ENCODE measurements around the gene RIMBP2.
"Not testable (repeated sequence)": the region's sequence is repeated elsewhere in the genome, so short reads cannot be mapped to it uniquely, and the experiment has no call there.

Gene RIMBP2

GRCh38 chr12:130656411-130656810 is 59.7 kb downstream of the RIMBP2 start:
- DNase-seq (ENCODE audit: low read depth), result no peak

GRCh38 chr12:130655881-130656280 is 60.2 kb downstream of the RIMBP2 start:
- no peak for DNase-seq (ENCODE audit: low read depth)

GRCh38 chr12:130655010-130655409 is 61.1 kb downstream of the RIMBP2 start:
- DNase-seq (ENCODE audit: low read depth), result no peak

GRCh38 chr12:130651188-130651959 is 64.7 kb downstream of the RIMBP2 start:
- DNase-seq (ENCODE audit: low read depth), result no peak

GRCh38 chr12:130650131-130650530 is 66.0 kb downstream of the RIMBP2 start:
- DNase-seq (ENCODE audit: low read depth), result no peak

DNA sequence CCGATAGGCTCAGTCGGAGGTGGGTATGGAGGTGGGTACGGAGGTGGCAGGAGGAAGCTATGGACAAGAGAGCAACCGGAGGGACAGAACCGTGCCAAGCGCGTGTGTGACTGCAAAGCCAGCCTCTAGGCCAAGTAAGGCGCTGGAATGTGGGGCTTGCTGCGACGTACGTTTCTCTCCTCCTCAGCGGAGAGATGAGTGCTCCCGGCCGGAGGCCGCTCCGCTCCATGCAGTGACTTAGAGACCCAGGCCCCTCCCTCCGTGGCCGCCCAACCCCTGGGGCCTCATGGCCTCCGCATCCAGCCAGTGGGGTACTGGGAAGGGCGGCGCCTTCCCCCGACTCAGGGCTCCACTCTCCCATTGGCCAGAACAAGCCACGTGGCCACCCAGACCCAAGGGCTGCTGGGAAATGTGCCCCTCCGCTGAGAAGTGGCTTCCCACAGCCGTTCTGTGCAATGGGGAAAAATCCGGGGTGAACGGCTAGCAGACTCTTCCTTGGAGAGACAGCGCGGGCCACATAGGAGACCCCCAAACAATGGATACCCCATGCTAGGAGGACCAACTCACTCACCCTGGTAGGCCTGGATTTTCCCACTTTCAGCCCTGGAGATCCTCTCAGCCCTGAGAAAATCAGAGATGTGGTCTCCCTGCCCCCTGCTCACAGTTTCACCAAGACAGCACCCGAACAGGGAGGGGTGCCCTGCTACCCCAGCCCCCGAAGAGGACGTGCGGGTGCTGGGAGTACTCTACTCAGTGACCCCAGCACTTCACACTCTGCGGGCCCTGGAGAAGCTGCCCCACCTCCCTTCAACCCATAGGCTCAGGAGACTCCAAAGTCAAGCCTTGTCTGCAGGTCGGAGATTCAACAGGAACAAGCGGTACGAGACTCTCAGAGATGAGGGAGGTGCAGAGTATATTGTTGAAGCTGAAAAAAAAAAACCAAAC is 66.7 kb downstream of the RIMBP2 start:
- no peak for DNase-seq (ENCODE audit: low read depth)

GRCh38 chr12:130647814-130648213 is 68.3 kb downstream of the RIMBP2 start:
- no peak for DNase-seq (ENCODE audit: low read depth)

GRCh38 chr12:130646716-130647370 is 69.3 kb downstream of the RIMBP2 start:
- DNase-seq (ENCODE audit: low read depth), result no peak

DNA sequence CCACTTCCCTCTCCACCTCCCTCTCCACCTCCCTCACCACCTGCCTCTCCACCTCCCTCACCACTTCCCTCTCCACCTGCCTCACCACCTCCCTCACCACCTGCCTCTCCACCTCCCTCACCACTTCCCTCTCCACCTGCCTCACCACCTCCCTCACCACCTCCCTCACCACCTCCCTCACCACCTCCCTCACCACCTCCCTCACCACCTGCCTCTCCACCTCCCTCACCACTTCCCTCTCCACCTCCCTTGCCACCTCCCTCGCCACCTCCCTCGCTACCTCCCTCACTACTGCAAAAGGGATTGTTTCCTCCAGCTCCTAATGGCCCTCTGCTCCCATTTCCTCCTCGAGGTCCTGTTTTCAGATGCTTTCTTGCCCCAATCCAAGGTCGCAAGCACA is 69.9 kb downstream of the RIMBP2 start:
- not testable (repeated sequence) for DNase-seq (ENCODE audit: low read depth)

GRCh38 chr12:130645751-130646150 is 70.3 kb downstream of the RIMBP2 start:
- DNase-seq (ENCODE audit: low read depth), result no peak

DNA sequence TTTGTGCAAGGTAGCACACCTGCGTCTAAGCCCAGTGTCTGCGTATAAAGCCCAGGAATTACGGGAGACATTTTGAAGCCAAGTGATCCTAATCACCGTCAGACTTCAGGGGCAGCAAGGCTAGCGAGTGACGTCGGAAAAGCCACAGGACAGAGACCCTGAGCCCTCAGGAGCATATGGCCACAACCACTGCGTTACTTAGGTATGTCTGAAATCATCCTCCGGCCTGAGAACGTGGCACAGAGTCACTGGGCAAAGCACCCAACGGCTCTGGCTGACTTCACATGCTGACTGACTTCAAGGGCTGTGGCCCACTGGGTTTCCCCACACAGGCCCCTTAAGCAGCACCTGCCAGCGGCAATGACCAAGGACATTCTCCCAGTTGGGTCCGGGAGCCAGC is 71.5 kb downstream of the RIMBP2 start:
- no peak for DNase-seq (ENCODE audit: low read depth)

GRCh38 chr12:130644146-130644545 is 72.0 kb downstream of the RIMBP2 start:
- DNase-seq (ENCODE audit: low read depth), result no peak

GRCh38 chr12:130642856-130643255 is 73.2 kb downstream of the RIMBP2 start:
- no peak for DNase-seq (ENCODE audit: low read depth)

GRCh38 chr12:130641533-130642184 is 74.4 kb downstream of the RIMBP2 start:
- DNase-seq (ENCODE audit: low read depth), result no peak

- no peak for DNase-seq (ENCODE audit: low read depth)
Observed at GRCh38 chr12:130640901-130641300, 75.2 kb downstream of the RIMBP2 start.

DNA sequence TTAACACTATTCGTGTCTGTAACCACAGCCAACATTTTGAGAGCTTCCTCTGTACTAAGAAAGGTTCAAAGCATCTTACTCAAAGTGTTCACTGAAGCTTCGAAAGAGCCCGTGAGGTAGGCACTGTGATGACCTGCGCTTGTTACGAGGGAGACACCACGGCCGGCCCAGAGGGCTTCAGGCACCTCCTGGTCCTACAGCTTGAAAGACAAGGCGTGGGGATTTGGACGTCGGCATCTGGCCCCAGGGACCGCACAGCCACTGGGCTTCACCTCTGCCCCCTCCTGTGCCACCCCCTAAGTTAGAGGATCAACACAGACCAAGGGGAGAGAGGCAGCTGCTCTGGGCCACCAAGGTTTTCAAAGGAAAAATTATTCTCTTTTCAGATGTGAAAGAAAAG is 75.6 kb downstream of the RIMBP2 start:
- no peak for DNase-seq (ENCODE audit: low read depth)

DNA sequence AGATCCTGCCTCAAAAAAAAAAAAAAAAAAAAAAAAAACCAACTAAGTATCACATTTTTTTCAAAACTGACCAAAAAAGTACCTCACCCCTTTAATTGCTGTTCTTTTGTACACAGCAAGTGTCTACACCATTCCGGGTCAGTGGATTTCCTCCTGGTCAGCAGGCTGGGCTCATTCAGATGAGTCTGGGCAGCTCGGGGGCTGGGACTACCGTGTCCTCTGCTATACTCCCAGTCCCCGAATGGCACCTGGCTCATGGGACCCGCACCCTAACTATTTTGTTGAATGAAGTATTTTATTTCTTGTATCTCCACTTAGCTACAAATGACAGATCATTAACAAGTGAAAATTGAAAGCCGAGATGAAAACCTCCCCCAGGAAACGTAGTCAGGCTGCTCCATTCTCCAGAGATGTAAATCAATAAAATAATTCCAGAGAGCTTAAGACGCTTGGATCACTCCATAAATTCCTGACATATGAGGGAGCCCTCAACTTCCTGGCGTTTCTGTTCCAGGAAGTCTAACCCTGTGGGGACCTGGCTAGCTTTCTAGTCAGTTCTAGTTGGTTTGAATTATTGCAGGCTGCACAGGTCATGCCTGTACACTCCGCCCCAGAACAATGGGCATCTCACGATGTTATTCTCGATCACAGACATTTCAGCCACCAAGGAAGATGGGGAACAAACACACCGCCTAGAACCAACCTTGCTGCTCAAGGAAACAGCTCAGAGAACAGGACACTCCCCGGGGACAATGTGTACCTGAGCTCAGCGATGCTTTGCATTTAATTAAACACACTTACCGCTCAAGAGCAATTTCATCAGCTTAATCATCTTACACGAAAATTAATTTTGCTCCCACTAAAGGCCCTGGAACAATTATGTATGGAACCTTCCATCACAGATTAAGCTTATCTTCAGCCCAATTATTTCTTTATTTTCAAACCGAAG is 76.3 kb downstream of the RIMBP2 start:
- no peak for DNase-seq (ENCODE audit: low read depth)

DNA sequence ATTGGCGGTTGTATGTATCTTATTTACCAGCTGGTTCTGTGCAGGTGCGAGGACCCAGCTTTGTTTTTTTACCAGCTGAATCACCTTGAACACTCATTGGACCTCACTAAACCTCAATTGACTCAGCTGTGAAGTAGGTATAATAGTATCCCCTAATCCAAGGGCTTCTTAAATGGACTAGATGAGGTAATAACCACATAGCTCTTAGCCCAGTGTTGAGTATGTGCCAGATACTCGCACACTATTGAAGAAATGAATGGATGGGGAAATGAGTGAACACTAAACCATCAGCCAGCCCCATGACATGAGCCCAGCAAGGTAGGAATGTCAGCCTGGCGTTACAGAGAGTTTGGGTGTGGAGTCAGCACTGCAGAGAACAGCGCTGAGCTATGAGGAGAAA is 79.7 kb downstream of the RIMBP2 start:
- no peak for DNase-seq (ENCODE audit: low read depth)

- DNase-seq (ENCODE audit: low read depth), result no peak
Observed at GRCh38 chr12:130634866-130635265, 81.2 kb downstream of the RIMBP2 start.

- DNase-seq (ENCODE audit: low read depth), result no peak
Observed at GRCh38 chr12:130633771-130634170, 82.3 kb downstream of the RIMBP2 start.

GRCh38 chr12:130632642-130633041 is 83.5 kb downstream of the RIMBP2 start:
- DNase-seq (ENCODE audit: low read depth), result no peak

All from amniotic epithelial cell (primary cell).